T-helper 2 cell (primary cell): ENCODE data around the gene TMEM86A.
"Not testable (repeated sequence)": the region's sequence is repeated elsewhere in the genome, so short reads cannot be mapped to it uniquely, and the experiment has no call there.

Experiments used
- DNase-seq, 5 experiments: peaks; one replicate each; pipeline versions ENCODE4 v3.0.0 to v3.0.0-alpha.2; 2012 to 2022
- total RNA-seq, 2 donors: gene quantifications; one replicate each; lab custom pipeline; 2026; lab: John Stamatoyannopoulos, UW

TMEM86A gene
- total RNA-seq = 4.5 to 5.0 reads per million in 2 donors

- DNase-seq = peak; percentile 78 to 89 (median 87)
Observed at GRCh38 chr11:18698341-18699268, at the start of gene TMEM86A. TMEM86A (plus strand) TSS chr11:18698779; CDS start chr11:18698887, 108 bp downstream.

- DNase-seq = no peak
Observed at GRCh38 chr11:18650353-18650752, 48.2 kb upstream of the TMEM86A start.

GRCh38 chr11:18650859-18651557, 47.6 kb upstream of the TMEM86A start:
- peak in 2 of 5 experiments; percentile 44 to 75 for DNase-seq

GRCh38 chr11:18657673-18658072, 40.9 kb upstream of the TMEM86A start:
- no peak for DNase-seq

GRCh38 chr11:18665353-18665872, 33.2 kb upstream of the TMEM86A start:
- peak in 1 of 5 experiments; percentile 16 for DNase-seq

GRCh38 chr11:18668131-18668530, 30.4 kb upstream of the TMEM86A start:
- no peak for DNase-seq

- peak in 1 of 5 experiments; percentile 14 for DNase-seq
Observed at GRCh38 chr11:18669219-18669596, 29.4 kb upstream of the TMEM86A start.

- DNase-seq = no peak
Observed at GRCh38 chr11:18669711-18670110, 28.9 kb upstream of the TMEM86A start.

- DNase-seq = no peak
Observed at GRCh38 chr11:18671246-18671645, 27.3 kb upstream of the TMEM86A start.

- peak in 4 of 5 experiments; percentile 2 to 85 (median 44) for DNase-seq
Observed at GRCh38 chr11:18672209-18672608, 26.4 kb upstream of the TMEM86A start.

- DNase-seq = no peak
Observed at GRCh38 chr11:18676803-18677202, 21.8 kb upstream of the TMEM86A start.

GRCh38 chr11:18677560-18677959, 21.0 kb upstream of the TMEM86A start:
- DNase-seq = no peak

GRCh38 chr11:18681949-18682348, 16.6 kb upstream of the TMEM86A start:
- DNase-seq = not testable (repeated sequence)

- DNase-seq = no peak
Observed at GRCh38 chr11:18682466-18682865, 16.1 kb upstream of the TMEM86A start.

- DNase-seq = no peak
Observed at GRCh38 chr11:18684267-18684666, 14.3 kb upstream of the TMEM86A start.

- not testable (repeated sequence) for DNase-seq
Observed at GRCh38 chr11:18691467-18692140, 7.0 kb upstream of the TMEM86A start.

- DNase-seq = no peak
Observed at GRCh38 chr11:18692941-18693760, 5.4 kb upstream of the TMEM86A start.

GRCh38 chr11:18696638-18697225, 1.8 kb upstream of the TMEM86A start:
- DNase-seq = no peak

GRCh38 chr11:18697576-18697975, 1.0 kb upstream of the TMEM86A start:
- no peak for DNase-seq

- DNase-seq = no peak
Observed at GRCh38 chr11:18699269-18699596, 654 bp downstream of the TMEM86A start.

GRCh38 chr11:18699848-18700261, 1.3 kb downstream of the TMEM86A start:
- no peak for DNase-seq

- no peak for DNase-seq
Observed at GRCh38 chr11:18700375-18700774, 1.8 kb downstream of the TMEM86A start.
